ENCODE results near the gene PTPN1. TPM values are rescaled to one million over a fixed set of nuclear protein-coding genes. Genes with fewer than 3 reads are reported as not detected.

Gene PTPN1
- total and polyA plus RNA-seq, 10 of the 15 experiments (the other 5 are each of a cell fraction or from before 2014, with no cell fraction given), result 15.9 to 74.7 (median 43.9) TPM

DNA sequence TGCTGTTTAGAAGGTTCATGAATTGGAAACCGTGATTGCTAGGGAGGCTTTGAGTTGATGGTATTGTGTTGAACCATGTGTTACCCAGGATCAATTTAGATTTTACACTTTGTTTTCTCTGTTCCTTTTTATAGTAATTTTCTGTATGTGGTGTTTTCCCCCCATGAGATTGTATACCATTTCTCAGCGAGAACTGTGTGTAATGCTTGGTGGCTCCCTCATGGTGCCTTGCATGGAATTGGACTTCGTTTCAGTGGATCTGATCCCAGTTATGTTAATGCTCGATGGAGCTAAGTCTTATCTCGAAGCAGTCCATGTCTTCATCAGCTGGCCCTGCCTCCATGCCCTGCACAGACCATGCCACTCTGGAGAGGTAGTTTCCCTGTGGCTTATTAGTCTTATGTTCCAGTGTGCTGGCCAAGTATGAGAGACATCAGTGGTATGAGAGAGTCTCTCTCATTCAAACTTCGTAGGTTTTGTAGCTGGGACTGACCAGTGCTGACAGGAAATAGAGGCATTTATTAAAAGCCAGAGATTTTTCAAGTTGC is 18.7 kb downstream of the PTPN1 start (continued):
- TF ChIP-seq RAD51 (IDR thresholded peaks at IDR 0.05) (0 out of 2 replicates have a peak, but pooled peaks have one; percentile 20), RCOR1 (conservative IDR thresholded peaks at IDR 0.05; ENCODE audit: low read depth, low read length) (no peak), POU2F2 (IDR thresholded peaks at IDR 0.05; ENCODE audit: borderline replicate concordance, low read depth, low read length) (no peak), CHD2 (IDR thresholded peaks at IDR 0.05; ENCODE audit: borderline replicate concordance, low read depth, low read length) (no peak), CEBPB (IDR thresholded peaks at IDR 0.05; ENCODE audit: borderline replicate concordance in 1 of 2, low read depth in 2 of 2, low read length in 2 of 2) (no peak), SRF (IDR thresholded peaks at IDR 0.05; ENCODE audit: low read depth in 2 of 2, low read length in 2 of 2) (no peak), CREB1 (IDR thresholded peaks at IDR 0.05; ENCODE audit: low read depth) (no peak), CTCF (IDR thresholded peaks at IDR 0.05 in 2 of 3, conservative IDR thresholded peaks at IDR 0.05 in 1 of 3; ENCODE audit: control insufficient read depth in 2 of 3, extremely low read depth in 1 of 3, insufficient read depth in 1 of 3, low read depth in 3 of 3, low read length in 3 of 3) (no peak), TBL1XR1 (IDR thresholded peaks at IDR 0.05; ENCODE audit: low read depth, low read length) (no peak), JUNB (IDR thresholded peaks at IDR 0.05) (no peak), SREBF1 (IDR thresholded peaks at IDR 0.05; ENCODE audit: low read length) (no peak), RUNX3 (IDR thresholded peaks at IDR 0.05; ENCODE audit: low read length) (peak; percentile 42), EP300 (IDR thresholded peaks at IDR 0.05; ENCODE audit: borderline replicate concordance in 1 of 2, control insufficient read depth in 1 of 2, low read depth in 2 of 2, low read length in 2 of 2) (no peak), WRNIP1 (IDR thresholded peaks at IDR 0.05; ENCODE audit: borderline replicate concordance, low read depth, low read length) (no peak), YY1 (IDR thresholded peaks at IDR 0.05; ENCODE audit: low read depth, low read length) (no peak; the same call in 1 of the 2 replicates), EZH2 (IDR thresholded peaks at IDR 0.05; ENCODE audit: borderline replicate concordance, control insufficient read depth, low read depth, low read length) (no peak), TCF7 (IDR thresholded peaks at IDR 0.05; ENCODE audit: borderline replicate concordance) (no peak), TAF1 (IDR thresholded peaks at IDR 0.05; ENCODE audit: borderline replicate concordance, low read depth, low read length) (no peak), POLR2A (IDR thresholded peaks at IDR 0.05; ENCODE audit: low read depth, low read length) (no peak)
- TF ChIP-seq, protein P1, sequence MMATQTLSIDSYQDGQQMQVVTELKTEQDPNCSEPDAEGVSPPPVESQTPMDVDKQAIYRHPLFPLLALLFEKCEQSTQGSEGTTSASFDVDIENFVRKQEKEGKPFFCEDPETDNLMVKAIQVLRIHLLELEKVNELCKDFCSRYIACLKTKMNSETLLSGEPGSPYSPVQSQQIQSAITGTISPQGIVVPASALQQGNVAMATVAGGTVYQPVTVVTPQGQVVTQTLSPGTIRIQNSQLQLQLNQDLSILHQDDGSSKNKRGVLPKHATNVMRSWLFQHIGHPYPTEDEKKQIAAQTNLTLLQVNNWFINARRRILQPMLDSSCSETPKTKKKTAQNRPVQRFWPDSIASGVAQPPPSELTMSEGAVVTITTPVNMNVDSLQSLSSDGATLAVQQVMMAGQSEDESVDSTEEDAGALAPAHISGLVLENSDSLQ (IDR thresholded peaks at IDR 0.05), result no peak
- TF ChIP-seq, protein P2, sequence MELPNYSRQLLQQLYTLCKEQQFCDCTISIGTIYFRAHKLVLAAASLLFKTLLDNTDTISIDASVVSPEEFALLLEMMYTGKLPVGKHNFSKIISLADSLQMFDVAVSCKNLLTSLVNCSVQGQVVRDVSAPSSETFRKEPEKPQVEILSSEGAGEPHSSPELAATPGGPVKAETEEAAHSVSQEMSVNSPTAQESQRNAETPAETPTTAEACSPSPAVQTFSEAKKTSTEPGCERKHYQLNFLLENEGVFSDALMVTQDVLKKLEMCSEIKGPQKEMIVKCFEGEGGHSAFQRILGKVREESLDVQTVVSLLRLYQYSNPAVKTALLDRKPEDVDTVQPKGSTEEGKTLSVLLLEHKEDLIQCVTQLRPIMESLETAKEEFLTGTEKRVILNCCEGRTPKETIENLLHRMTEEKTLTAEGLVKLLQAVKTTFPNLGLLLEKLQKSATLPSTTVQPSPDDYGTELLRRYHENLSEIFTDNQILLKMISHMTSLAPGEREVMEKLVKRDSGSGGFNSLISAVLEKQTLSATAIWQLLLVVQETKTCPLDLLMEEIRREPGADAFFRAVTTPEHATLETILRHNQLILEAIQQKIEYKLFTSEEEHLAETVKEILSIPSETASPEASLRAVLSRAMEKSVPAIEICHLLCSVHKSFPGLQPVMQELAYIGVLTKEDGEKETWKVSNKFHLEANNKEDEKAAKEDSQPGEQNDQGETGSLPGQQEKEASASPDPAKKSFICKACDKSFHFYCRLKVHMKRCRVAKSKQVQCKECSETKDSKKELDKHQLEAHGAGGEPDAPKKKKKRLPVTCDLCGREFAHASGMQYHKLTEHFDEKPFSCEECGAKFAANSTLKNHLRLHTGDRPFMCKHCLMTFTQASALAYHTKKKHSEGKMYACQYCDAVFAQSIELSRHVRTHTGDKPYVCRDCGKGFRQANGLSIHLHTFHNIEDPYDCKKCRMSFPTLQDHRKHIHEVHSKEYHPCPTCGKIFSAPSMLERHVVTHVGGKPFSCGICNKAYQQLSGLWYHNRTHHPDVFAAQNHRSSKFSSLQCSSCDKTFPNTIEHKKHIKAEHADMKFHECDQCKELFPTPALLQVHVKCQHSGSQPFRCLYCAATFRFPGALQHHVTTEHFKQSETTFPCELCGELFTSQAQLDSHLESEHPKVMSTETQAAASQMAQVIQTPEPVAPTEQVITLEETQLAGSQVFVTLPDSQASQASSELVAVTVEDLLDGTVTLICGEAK (IDR thresholded peaks at IDR 0.05; ENCODE audit: borderline replicate concordance), result no peak
- TF ChIP-seq, protein P3, sequence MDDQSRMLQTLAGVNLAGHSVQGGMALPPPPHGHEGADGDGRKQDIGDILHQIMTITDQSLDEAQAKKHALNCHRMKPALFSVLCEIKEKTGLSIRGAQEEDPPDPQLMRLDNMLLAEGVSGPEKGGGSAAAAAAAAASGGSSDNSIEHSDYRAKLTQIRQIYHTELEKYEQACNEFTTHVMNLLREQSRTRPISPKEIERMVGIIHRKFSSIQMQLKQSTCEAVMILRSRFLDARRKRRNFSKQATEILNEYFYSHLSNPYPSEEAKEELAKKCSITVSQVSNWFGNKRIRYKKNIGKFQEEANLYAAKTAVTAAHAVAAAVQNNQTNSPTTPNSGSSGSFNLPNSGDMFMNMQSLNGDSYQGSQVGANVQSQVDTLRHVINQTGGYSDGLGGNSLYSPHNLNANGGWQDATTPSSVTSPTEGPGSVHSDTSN (IDR thresholded peaks at IDR 0.05; ENCODE audit: insufficient replicate concordance, low read depth, low read length), result no peak

Measured in GM12878 (cell line).